Measurements from ENCODE around the gene ZNF740.

Gene ZNF740

DNA sequence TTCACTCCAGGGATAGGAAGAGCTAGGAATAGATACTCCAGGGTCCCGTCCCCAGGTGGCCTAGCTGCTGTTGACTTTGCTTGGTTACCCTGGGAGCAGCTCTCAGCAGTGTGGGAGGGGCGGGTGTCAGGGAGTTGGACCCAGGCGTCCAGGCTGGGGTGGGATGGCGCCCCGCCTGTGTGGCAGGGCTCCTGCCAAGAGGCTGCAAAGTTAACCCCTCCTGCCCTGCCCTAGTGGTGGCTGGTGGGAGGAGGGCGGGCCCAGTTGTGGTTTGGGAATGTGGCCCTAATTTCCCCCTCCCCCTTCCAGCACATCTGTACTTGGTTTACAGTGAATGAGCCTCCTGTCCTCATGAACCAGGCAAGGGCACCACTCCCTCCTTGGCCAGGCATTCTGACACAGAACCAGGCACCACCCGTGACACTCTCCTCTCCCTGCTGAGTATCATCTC is 53.2 kb downstream of the ZNF740 start:
- Histone ChIP-seq H3K4me1 (ENCODE audit: control insufficient read depth, low read length) (peaks cover 16% of the 10 kb centered on the region), H3F3A (ENCODE audit: control insufficient read depth, insufficient read depth) (0 out of 2 replicates have a peak, but pooled peaks cover 2% of the 10 kb centered on the region), H4K20me1 (ENCODE audit: control insufficient read depth, insufficient read depth, low read depth, low read length) (no peaks in the 10 kb centered on the region), H3K9me2 (replicated peaks; ENCODE audit: control insufficient read depth, low read length) (no peaks in the 10 kb centered on the region), H3K36me3 (ENCODE audit: control insufficient read depth, low read length) (no peaks in the 10 kb centered on the region), H3K4me3 (ENCODE audit: low read length) (no peak overlapping the region), H3K9me3 (ENCODE audit: control insufficient read depth, insufficient read depth, low read length) (no peaks in the 10 kb centered on the region), H3K27me3 (ENCODE audit: control insufficient read depth, low read length) (peaks cover 67% of the 10 kb centered on the region), H3K27ac (ENCODE audit: low read depth, low read length) (no peak overlapping the region), H3K4me2 (ENCODE audit: low read length) (no peak overlapping the region), H3K79me2 (ENCODE audit: control insufficient read depth, low read length) (no peaks in the 10 kb centered on the region)
- TF ChIP-seq, protein P1, sequence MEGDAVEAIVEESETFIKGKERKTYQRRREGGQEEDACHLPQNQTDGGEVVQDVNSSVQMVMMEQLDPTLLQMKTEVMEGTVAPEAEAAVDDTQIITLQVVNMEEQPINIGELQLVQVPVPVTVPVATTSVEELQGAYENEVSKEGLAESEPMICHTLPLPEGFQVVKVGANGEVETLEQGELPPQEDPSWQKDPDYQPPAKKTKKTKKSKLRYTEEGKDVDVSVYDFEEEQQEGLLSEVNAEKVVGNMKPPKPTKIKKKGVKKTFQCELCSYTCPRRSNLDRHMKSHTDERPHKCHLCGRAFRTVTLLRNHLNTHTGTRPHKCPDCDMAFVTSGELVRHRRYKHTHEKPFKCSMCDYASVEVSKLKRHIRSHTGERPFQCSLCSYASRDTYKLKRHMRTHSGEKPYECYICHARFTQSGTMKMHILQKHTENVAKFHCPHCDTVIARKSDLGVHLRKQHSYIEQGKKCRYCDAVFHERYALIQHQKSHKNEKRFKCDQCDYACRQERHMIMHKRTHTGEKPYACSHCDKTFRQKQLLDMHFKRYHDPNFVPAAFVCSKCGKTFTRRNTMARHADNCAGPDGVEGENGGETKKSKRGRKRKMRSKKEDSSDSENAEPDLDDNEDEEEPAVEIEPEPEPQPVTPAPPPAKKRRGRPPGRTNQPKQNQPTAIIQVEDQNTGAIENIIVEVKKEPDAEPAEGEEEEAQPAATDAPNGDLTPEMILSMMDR (IDR thresholded peaks at IDR 0.05; ENCODE audit: low read depth, low read length, poor library complexity, severe bottlenecking): no peak
- TF ChIP-seq EZH2phosphoT487 (IDR thresholded peaks at IDR 0.05; ENCODE audit: borderline replicate concordance, low read length): no peak

DNA sequence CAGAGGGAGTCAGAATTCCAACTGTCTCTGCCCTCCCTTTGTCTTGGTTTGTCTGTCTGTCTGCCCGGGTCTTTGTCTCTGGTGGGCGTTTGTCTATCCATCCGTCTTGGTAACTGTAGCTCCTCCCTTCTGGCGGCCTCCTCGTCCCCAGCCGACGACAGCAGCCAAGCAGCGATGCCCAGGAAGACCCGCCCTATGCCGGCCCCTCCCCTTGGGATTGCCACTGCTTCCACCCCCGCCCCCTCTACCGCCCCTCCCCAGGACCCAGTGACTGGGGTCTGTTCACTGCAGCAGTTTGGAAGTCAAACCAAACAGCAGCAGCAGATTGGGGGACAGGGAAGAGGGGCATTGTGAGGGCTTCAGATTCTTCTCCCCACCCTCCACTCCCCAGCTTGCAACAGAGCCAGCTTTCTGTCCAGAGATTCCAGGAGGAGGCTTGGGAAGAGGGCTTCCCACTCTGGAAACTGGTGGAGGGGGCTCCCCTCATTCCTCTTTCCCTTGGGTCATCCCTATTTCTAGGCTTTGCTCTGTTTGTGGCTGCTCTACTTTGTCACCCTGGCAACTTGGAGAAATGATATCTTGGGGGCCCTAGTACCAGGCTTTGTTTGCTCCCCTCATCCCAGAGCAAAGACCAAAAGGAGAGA is 53.9 kb downstream of the ZNF740 start:
- H3K36me3 ChIP-seq (ENCODE audit: control insufficient read depth, low read length): no peaks in the 10 kb centered on the region
- no peaks in the 10 kb centered on the region for H3K79me2 ChIP-seq (ENCODE audit: control insufficient read depth, low read length)
- H3K4me2 ChIP-seq (ENCODE audit: low read length): no peak overlapping the region
- no peaks in the 10 kb centered on the region for H4K20me1 ChIP-seq (ENCODE audit: control insufficient read depth, insufficient read depth, low read depth, low read length)
- H3K9me3 ChIP-seq (ENCODE audit: control insufficient read depth, insufficient read depth, low read length): no peaks in the 10 kb centered on the region
- no peak overlapping the region for H3K27ac ChIP-seq (ENCODE audit: low read depth, low read length)
- H3K27me3 ChIP-seq (ENCODE audit: control insufficient read depth, low read length): peaks cover 67% of the 10 kb centered on the region
- H3K4me3 ChIP-seq (ENCODE audit: low read length): no peak overlapping the region
- no peaks in the 10 kb centered on the region for H3K9me2 ChIP-seq (replicated peaks; ENCODE audit: control insufficient read depth, low read length)
- H3F3A ChIP-seq (ENCODE audit: control insufficient read depth, insufficient read depth): no peaks in the 10 kb centered on the region
- peaks cover 16% of the 10 kb centered on the region for H3K4me1 ChIP-seq (ENCODE audit: control insufficient read depth, low read length)
- no peak for TF ChIP-seq EZH2phosphoT487 (IDR thresholded peaks at IDR 0.05; ENCODE audit: borderline replicate concordance, low read length)
- TF ChIP-seq, protein P1 (IDR thresholded peaks at IDR 0.05; ENCODE audit: low read depth, low read length, poor library complexity, severe bottlenecking): no peak

DNA sequence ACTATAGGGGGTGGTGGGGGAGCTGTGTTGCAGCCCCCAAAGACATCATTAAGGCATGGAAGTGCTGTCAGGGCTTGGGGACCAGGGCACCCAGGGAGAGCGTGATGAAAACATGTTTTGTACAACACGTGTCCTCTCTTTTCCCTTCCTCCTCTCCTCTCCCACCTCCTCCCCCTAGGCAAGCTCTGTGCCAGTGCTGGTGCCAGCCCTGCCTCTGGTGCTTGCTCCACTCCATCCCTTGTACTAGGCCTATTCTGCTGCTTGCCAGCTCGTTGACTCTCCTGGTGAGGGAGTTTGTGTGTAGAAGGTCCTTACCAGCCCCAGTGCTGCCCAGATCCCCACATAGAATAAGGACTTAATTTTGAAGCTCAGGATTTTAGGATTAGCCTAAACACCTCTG is 54.6 kb downstream of the ZNF740 start:
- Histone ChIP-seq H3K4me1 (ENCODE audit: control insufficient read depth, low read length) (peaks cover 16% of the 10 kb centered on the region), H3K79me2 (ENCODE audit: control insufficient read depth, low read length) (no peaks in the 10 kb centered on the region), H3K27ac (ENCODE audit: low read depth, low read length) (no peak overlapping the region), H3K36me3 (ENCODE audit: control insufficient read depth, low read length) (no peaks in the 10 kb centered on the region), H4K20me1 (ENCODE audit: control insufficient read depth, insufficient read depth, low read depth, low read length) (no peaks in the 10 kb centered on the region), H3K27me3 (ENCODE audit: control insufficient read depth, low read length) (peaks cover 69% of the 10 kb centered on the region), H3K4me3 (ENCODE audit: low read length) (no peak overlapping the region), H3K9me2 (replicated peaks; ENCODE audit: control insufficient read depth, low read length) (no peaks in the 10 kb centered on the region), H3K4me2 (ENCODE audit: low read length) (no peak overlapping the region), H3F3A (ENCODE audit: control insufficient read depth, insufficient read depth) (no peaks in the 10 kb centered on the region), H3K9me3 (ENCODE audit: control insufficient read depth, insufficient read depth, low read length) (no peaks in the 10 kb centered on the region)
- TF ChIP-seq EZH2phosphoT487 (IDR thresholded peaks at IDR 0.05; ENCODE audit: borderline replicate concordance, low read length): no peak
- TF ChIP-seq, protein P1 (IDR thresholded peaks at IDR 0.05; ENCODE audit: low read depth, low read length, poor library complexity, severe bottlenecking): no peak

Data from DOHH2 (cell line).